Testis (tissue), 2 donors: ENCODE results near the gene EGFR.

Experiments
- POLR2A ChIP-seq: fragments of 450-650 bp; IDR thresholded peaks from one replicate; pipeline ENCODE4 v1.6.1; 2017; ENCODE audit warnings: antibody characterized with exemption, mild to moderate bottlenecking, moderate library complexity
- TF ChIP-seq, protein P1 (sequence below), 3 experiments: fragments of 450-650 bp in 2 of 3; fragments of 200-600 bp in 1 of 3; sonication (generic) in 1 of 3; IDR thresholded peaks; one replicate each; pipeline ENCODE4 v1.5.1; 2016 to 2019; ENCODE audit warnings: antibody characterized with exemption in 3 of 3, mild to moderate bottlenecking in 2 of 3, moderate library complexity in 1 of 3

DNA sequence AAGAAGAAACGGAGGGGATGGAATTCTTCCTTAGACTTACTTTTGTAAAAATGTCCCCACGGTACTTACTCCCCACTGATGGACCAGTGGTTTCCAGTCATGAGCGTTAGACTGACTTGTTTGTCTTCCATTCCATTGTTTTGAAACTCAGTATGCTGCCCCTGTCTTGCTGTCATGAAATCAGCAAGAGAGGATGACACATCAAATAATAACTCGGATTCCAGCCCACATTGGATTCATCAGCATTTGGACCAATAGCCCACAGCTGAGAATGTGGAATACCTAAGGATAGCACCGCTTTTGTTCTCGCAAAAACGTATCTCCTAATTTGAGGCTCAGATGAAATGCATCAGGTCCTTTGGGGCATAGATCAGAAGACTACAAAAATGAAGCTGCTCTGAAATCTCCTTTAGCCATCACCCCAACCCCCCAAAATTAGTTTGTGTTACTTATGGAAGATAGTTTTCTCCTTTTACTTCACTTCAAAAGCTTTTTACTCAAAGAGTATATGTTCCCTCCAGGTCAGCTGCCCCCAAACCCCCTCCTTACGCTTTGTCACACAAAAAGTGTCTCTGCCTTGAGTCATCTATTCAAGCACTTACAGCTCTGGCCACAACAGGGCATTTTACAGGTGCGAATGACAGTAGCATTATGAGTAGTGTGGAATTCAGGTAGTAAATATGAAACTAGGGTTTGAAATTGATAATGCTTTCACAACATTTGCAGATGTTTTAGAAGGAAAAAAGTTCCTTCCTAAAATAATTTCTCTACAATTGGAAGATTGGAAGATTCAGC lies 187.6 kb downstream of the EGFR start:
- TF ChIP-seq, protein P1, sequence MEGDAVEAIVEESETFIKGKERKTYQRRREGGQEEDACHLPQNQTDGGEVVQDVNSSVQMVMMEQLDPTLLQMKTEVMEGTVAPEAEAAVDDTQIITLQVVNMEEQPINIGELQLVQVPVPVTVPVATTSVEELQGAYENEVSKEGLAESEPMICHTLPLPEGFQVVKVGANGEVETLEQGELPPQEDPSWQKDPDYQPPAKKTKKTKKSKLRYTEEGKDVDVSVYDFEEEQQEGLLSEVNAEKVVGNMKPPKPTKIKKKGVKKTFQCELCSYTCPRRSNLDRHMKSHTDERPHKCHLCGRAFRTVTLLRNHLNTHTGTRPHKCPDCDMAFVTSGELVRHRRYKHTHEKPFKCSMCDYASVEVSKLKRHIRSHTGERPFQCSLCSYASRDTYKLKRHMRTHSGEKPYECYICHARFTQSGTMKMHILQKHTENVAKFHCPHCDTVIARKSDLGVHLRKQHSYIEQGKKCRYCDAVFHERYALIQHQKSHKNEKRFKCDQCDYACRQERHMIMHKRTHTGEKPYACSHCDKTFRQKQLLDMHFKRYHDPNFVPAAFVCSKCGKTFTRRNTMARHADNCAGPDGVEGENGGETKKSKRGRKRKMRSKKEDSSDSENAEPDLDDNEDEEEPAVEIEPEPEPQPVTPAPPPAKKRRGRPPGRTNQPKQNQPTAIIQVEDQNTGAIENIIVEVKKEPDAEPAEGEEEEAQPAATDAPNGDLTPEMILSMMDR (IDR thresholded peaks at IDR 0.05), result no peak
- TF ChIP-seq POLR2A, result no peak
